ENCODE measurements around the gene MSLN.

DNA sequence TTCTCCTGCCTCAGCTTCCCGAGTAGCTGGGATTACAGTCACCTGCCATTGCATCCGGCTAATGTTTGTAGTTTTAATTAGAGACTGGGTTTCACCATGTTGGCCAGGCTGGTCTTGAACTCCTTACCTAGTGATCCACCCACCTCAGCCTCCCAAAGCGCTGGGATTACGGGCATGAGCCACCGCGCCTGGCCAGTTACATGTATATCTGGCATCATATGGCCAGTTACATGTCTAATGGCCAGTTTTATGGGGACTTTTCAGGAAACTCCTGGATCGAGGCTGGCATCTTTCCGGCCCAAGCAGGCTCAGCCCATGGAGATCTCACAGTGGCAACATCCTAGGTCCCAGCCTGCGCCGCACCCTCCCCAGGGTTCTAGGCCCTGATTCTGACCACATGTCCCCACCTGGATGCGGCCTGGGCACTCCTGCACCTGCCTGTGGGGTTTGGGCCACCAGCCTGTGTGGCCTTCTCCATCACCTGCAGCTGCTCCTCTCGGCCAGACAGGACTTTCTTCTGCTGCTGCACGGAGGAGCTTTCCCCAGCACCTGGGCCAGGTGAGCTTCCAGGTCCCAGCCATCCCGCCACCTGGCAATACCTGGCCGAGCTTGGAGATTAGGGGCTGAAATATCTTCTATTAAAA lies 18.4 kb upstream of the MSLN start:
- TF ChIP-seq EZH2 (IDR thresholded peaks at IDR 0.05; ENCODE audit: borderline replicate concordance, low read depth, low read length, severe bottlenecking) (no peak), POLR2A (IDR thresholded peaks at IDR 0.05; ENCODE audit: low read depth, low read length) (no peak)
- TF ChIP-seq, protein P1, sequence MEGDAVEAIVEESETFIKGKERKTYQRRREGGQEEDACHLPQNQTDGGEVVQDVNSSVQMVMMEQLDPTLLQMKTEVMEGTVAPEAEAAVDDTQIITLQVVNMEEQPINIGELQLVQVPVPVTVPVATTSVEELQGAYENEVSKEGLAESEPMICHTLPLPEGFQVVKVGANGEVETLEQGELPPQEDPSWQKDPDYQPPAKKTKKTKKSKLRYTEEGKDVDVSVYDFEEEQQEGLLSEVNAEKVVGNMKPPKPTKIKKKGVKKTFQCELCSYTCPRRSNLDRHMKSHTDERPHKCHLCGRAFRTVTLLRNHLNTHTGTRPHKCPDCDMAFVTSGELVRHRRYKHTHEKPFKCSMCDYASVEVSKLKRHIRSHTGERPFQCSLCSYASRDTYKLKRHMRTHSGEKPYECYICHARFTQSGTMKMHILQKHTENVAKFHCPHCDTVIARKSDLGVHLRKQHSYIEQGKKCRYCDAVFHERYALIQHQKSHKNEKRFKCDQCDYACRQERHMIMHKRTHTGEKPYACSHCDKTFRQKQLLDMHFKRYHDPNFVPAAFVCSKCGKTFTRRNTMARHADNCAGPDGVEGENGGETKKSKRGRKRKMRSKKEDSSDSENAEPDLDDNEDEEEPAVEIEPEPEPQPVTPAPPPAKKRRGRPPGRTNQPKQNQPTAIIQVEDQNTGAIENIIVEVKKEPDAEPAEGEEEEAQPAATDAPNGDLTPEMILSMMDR (IDR thresholded peaks at IDR 0.05; ENCODE audit: extremely low read depth in 1 of 2, insufficient read depth in 1 of 2, low read depth in 1 of 2, low read length in 2 of 2): no peak

Measured in endothelial cell of umbilical vein (primary cell).